Mucosa of descending colon (tissue), 3 donors: ENCODE data around the gene GPR26. TPM values are rescaled to one million over a fixed set of nuclear protein-coding genes. Genes with fewer than 3 reads are reported as not detected.

ENCODE experiments used
- ATAC-seq: fragments of 200-7000 bp; cut with Tn5 transposase; one replicate; pipeline ENCODE4 v1.9.1; 2020; ENCODE audit warnings: mild to moderate bottlenecking, moderate library complexity
- DNase-seq, 3 donors: peaks; one replicate each; pipeline ENCODE4 v3.0.0-alpha.2; 2020
- H3K36me3 ChIP-seq: fragments of 200-600 bp; one replicate; pipeline ENCODE4 v1.8.0; 2021; ENCODE audit warnings: low read depth, mild to moderate bottlenecking
- H3K4me1 ChIP-seq: fragments of 200-600 bp; one replicate; pipeline ENCODE4 v1.8.0; 2021; ENCODE audit warnings: low read depth, mild to moderate bottlenecking
- H3K4me3 ChIP-seq: fragments of 200-600 bp; one replicate; pipeline ENCODE4 v1.8.0; 2021; ENCODE audit warnings: mild to moderate bottlenecking
- H3K9me3 ChIP-seq: fragments of 200-600 bp; one replicate; pipeline ENCODE4 v1.8.0; 2021; ENCODE audit warnings: mild to moderate bottlenecking
- intact Hi-C, 2 donors: fragments of 100-400 bp; cut with DNase I in 1 of 2; cut with micrococcal nuclease in 1 of 2; formaldehyde crosslinking; loops; one replicate each; pipeline versions ENCODE4 v1.11.0 to v1.11.1; 2022; cut with DNase I, micrococcal nuclease
- total RNA-seq, 3 donors: library from RNA; stranded (reverse); fragmentation: NEBNext Ultra II Directional in 2 of 3; extraction: Animal tissue kit (Norgen Biotek cat#: 25700) in 2 of 3; gene quantifications; one replicate each; pipeline versions ENCODE4 v1.2.1 to v1.2.4, GENCODE V29; 2021 to 2023
- TF ChIP-seq, protein P1 (sequence below): fragments of 200-600 bp; IDR thresholded peaks from one replicate; pipeline ENCODE4 v1.8.0; 2022; ENCODE audit warnings: antibody characterized with exemption, mild to moderate bottlenecking
- donor health status: DM: no; HTN: no; CAD: no; lungs with moderate emphysema.
- donor health status: DM: no; HTN: no; CAD: no.
- donor health status: DM: no; HTN: yes; CAD: no.

The GPR26 gene
- total RNA-seq, 3 donors from 2014 or later = not detected

DNA sequence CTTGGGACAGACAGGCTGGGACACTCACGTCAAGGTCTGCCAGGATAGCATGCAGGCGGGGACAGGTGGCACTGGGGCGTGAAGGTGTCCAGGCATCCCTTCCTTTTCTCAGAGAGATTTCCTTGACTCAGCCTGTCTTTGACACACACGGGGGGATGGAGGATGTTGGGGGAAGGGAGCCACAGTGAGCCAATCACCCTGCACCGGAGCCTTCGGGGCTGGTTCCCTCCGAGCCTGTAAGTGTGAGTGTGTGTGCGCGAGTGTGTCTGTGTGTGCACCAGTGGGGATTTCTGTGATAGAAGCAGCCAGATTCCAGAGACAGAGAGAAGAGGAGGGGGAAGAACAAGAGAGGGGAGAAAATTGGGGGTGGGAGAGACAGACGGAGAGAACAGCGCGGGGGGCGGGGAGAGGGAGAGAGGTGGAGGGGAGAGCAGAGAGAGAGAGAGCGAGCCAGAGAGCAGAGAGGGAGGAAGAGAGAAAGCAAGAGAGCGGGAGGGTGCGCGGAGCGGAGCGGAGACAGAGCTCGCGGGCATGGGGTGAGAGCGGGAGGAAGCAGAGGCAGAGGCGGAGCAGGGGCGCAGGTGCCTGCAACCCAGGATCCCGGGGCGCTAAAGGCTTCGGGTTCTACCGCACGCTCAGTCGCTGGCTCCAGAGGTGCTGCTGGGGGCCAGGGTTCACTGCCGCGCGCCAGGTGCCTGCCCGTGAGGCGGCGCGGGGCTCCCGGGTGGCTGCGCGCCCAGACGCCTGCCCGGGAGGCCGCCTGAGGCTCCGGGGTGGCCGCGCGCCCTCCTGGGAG, 466 bp upstream of the GPR26 start:
- Histone ChIP-seq H3K9me3 (no peaks in the 10 kb centered on the region), H3K36me3 (no peaks in the 10 kb centered on the region), H3K4me1 (no peaks in the 10 kb centered on the region), H3K4me3 (no peak overlapping the region)
- TF ChIP-seq, protein P1, sequence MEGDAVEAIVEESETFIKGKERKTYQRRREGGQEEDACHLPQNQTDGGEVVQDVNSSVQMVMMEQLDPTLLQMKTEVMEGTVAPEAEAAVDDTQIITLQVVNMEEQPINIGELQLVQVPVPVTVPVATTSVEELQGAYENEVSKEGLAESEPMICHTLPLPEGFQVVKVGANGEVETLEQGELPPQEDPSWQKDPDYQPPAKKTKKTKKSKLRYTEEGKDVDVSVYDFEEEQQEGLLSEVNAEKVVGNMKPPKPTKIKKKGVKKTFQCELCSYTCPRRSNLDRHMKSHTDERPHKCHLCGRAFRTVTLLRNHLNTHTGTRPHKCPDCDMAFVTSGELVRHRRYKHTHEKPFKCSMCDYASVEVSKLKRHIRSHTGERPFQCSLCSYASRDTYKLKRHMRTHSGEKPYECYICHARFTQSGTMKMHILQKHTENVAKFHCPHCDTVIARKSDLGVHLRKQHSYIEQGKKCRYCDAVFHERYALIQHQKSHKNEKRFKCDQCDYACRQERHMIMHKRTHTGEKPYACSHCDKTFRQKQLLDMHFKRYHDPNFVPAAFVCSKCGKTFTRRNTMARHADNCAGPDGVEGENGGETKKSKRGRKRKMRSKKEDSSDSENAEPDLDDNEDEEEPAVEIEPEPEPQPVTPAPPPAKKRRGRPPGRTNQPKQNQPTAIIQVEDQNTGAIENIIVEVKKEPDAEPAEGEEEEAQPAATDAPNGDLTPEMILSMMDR = no peak
- intact Hi-C loops = no loop called here
- DNase-seq (no peak), ATAC-seq (no peak)

DNA sequence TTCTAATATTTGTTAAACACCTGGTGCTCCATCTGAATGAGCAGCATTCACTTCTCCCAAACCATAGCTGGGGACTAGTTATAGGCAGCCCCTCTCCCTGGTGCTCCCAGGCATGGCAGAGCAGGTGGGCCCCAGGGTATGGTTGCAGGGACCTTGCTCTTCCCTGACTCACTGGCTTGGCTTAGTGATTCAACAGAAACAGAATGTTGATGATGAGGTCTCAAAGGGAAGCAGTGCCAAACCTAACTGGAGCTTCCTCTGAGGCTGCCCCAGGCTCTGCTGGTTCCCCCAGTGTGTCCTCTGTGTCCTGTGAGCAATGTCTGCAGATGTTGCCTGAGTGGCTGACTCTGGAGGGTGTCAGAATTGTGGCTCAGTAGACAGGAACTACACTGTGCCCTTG, 3.7 kb downstream of the GPR26 start:
- intact Hi-C loops = no loop called here
- no peaks in the 10 kb centered on the region for H3K9me3 ChIP-seq
- H3K4me1 ChIP-seq = no peaks in the 10 kb centered on the region
- no peak overlapping the region for H3K4me3 ChIP-seq
- TF ChIP-seq, protein P1 = no peak
- DNase-seq (no peak), ATAC-seq (no peak)
- no peaks in the 10 kb centered on the region for H3K36me3 ChIP-seq

DNA sequence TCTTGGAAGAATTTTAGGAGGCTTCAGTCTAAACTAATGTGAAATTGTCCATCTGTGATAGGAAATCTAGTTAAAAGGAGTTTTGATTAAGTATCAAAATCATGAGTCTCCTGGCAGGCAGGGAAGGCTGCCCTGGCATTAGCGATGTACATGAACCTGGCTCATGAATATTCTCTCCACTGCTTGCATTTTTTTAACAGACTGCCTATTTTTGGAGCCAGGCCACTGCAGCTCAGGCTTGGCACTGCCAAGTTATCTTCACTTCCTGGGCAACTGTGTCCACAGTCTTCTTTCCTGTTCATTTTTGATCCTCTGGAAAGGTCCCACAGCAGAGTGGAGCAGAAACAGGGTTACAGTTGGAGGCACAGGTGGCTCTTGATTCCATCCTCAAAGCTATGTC, 7.0 kb downstream of the GPR26 start:
- DNase-seq = no peak
- Histone ChIP-seq H3K9me3 (no peaks in the 10 kb centered on the region), H3K36me3 (no peaks in the 10 kb centered on the region), H3K4me1 (no peaks in the 10 kb centered on the region), H3K4me3 (no peak overlapping the region)
- ATAC-seq = no peak
- TF ChIP-seq, protein P1 = no peak
- intact Hi-C loops = no loop called here

- no peak for ATAC-seq
- H3K4me3 ChIP-seq = no peak overlapping the region
- no peak for DNase-seq
- TF ChIP-seq, protein P1 = no peak
- H3K9me3 ChIP-seq = no peaks in the 10 kb centered on the region
- H3K4me1 ChIP-seq = no peaks in the 10 kb centered on the region
- no peaks in the 10 kb centered on the region for H3K36me3 ChIP-seq
- intact Hi-C loops = no loop called here
Measured at GRCh38 chr10:123674741-123675140, 8.6 kb downstream of the GPR26 start.

DNA sequence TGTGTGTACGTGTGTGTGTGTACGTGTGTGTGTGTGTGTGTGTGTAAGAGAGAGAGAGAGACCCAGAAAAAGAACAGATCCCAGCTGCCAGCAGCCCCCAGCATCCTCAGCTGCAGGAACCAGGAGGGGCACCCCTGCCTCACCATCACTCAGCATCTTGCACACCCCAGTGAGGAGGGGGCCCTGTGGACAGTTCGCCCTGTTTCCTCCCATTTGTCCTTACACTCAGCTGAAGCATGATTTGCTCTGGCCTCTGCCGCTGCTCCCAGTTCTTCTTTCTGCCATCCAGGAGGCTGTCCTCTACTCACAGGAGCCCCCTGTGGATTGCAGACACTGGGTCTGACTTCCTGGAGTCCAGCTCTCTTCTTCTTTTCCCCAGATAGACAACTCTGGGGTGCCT, 9.7 kb downstream of the GPR26 start:
- TF ChIP-seq, protein P1 = no peak
- ATAC-seq (no peak), DNase-seq (no peak)
- Histone ChIP-seq H3K9me3 (no peaks in the 10 kb centered on the region), H3K36me3 (no peaks in the 10 kb centered on the region), H3K4me3 (no peak overlapping the region), H3K4me1 (no peaks in the 10 kb centered on the region)
- intact Hi-C loops = no loop called here
